Activated CD4-positive, alpha-beta T cell treated with anti-CD3 and anti-CD28 coated beads, Interleukin-2, amount 50 U/mL, for 48 hours (primary cell): Measurements from ENCODE around the gene TCP11L2.
"Not testable (repeated sequence)": the region's sequence is repeated elsewhere in the genome, so short reads cannot be mapped to it uniquely, and the experiment has no call there.

Experiments used
- DNase-seq, 2 experiments: peaks; one replicate each; pipeline ENCODE4 v3.0.0-alpha.2; 2020

The TCP11L2 gene

GRCh38 chr12:106285982-106286381, 16.6 kb upstream of the TCP11L2 start:
- DNase-seq: no peak

- not testable (repeated sequence) for DNase-seq
Measured at GRCh38 chr12:106286576-106287162, 15.9 kb upstream of the TCP11L2 start.

GRCh38 chr12:106287364-106287763, 15.2 kb upstream of the TCP11L2 start:
- DNase-seq: no peak

DNA sequence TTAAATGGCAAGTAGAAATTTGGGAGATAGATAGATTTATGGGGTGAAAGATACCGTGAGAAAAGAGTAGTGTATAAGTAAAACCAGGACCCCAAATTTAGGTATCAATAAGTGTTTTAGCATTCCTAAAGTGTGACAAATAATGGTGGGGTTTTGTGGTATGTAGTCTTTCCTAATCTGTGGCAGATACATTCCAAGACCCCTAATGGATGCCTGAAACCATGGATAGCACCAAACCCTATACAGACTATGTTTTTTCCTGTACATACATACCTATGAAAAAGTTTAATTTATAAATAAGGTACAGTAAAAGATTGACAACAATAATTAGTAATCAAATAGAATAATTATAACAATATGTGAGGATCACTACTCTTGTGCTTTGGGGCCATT, 14.4 kb upstream of the TCP11L2 start:
- no peak for DNase-seq

- DNase-seq: peak; percentile 26 to 29
Measured at GRCh38 chr12:106288494-106289195, 13.9 kb upstream of the TCP11L2 start.

- DNase-seq: no peak
Measured at GRCh38 chr12:106289196-106289681, 13.3 kb upstream of the TCP11L2 start.

GRCh38 chr12:106290666-106291065, 11.9 kb upstream of the TCP11L2 start:
- no peak for DNase-seq

DNA sequence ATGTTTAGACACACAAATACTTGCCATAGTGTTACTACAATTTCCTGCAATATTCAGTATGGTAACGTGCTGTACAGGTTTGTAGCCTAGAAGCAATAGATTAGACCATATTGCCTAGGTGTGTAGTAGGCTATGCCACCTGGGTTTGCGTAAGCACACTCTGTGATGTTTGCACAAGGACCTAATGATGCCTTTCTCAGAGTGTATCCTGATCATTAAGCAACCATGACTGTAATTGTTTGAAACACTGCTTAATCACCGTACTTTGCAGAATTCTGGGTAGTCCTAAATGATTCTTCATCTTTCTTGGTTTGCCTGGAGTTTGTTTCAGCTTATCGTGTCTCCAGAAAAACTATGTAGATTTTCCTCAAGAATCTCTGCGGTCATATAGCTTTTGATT, 11.2 kb upstream of the TCP11L2 start:
- no peak for DNase-seq

DNA sequence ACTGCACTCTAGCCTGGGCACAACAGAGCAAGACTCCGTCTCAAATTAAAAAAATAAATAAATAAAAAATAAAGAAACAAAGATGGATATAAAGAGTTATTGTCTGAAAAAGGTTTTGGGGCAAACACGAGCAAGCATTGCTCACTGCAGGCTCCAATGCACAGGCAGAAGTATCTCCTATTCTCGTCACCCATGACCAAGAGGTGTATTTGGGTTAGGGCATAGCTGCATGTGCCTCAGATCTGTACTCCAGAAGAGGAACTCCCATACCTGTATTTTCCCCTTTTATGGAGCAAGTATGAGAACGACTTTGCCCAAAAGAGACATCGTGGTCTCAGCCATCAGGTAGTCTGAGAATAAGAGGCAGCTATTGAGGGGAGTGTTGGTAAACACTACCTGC, 10.2 kb upstream of the TCP11L2 start:
- DNase-seq: no peak

DNA sequence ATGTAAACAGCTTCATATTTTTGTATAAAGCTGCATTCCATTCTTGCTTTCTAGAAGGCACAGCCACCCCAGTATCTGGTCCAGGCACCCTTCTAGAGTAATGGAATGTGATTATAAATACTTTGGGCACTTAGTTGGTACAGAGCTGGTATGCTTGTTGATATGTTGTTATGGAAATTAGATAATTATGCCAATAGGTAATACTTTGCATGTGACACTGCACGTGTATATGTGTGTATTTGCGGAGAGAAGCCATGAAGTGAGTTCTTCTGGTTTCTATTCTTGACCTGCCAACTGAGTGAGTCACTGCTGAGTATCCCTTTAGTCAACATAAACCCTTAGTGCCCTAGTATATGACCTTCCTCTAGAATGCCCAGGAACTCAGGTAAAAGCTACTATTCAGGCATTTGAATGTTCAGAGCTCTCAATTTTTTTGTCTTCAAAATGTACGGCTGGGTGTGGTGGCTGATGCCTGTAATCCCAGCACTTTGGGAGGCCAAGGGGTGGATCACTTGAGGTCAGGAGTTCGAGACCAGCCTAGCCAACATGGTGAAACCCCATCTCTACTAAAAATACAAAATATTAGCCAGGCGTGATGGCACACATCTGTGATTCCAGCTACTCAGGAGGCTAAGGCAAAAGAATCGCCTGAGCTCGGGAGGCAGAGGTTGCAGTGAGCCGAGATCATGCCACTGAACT, 6.2 kb upstream of the TCP11L2 start:
- no peak for DNase-seq

DNA sequence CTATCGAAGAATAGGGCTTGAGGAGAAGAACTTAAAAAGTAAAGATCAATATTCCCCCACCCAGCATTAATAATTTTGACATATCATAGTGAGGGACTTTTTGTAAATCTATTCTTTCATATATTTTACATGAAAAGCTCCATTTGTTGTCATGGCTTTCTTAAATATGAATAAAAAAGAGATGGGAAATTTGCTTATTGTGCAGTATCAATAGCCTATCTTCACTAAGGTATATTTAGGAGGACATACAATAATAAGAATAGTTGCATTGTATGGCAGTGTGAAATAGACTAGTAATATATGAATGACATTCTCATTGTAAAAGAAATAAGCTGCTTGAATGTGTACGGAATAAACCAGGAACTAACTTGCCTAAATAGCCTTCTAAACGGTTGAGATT, 5.5 kb upstream of the TCP11L2 start:
- DNase-seq: no peak

DNA sequence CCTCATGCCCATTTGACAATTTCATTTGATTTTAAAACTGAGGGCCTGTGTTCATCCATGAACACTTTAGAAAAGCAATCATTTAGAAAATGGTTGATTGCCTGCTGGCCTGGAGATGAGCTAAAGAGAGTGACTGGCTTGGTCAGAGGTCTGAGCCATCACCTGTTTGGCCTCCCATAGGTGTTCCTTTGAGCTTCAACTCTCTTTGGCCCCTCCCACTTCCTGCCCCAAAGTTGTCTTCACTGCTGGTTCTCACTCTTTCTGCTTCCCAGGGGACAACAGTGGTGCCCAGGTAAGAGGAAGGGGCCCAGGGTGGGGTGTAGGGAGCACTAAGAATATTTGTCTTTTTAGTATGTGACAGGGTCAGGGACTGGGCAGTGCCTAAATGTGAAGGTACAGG, 4.9 kb upstream of the TCP11L2 start:
- no peak for DNase-seq

DNA sequence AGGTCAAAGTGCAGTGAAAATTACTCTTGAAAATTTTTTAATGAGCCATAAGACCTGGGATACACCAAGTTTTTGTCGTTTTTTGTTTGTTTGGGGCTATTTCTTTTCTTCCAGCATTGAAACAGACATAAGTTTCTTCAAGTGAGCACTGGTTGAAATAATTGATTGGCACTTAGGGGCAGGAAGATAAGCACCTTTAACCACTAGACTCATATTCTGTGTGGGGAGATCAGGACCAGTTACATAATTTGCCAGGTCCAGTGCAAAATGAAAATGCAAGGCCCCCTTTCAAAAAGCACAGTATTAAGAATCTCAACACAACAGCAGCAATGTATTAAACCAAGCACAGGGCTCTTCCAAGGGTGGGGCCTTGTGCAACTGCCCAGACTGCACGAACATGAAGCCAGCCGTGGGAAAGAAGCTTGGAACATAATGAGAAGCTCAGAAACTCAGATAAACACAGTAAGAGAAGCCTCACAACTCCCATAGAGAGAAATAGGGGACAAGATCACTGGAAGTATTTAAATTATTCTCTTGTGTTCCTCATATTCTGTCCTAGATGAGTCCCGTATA, 3.2 kb upstream of the TCP11L2 start:
- no peak for DNase-seq

GRCh38 chr12:106300761-106301160, 1.8 kb upstream of the TCP11L2 start:
- DNase-seq: no peak

GRCh38 chr12:106301241-106301610, 1.3 kb upstream of the TCP11L2 start:
- DNase-seq: no peak

GRCh38 chr12:106301611-106302321, 767 bp upstream of the TCP11L2 start:
- DNase-seq: peak; percentile 34 to 50

GRCh38 chr12:106303202-106303820, 778 bp downstream of the TCP11L2 start:
- peak; percentile 78 to 83 for DNase-seq

GRCh38 chr12:106304001-106304421, 1.5 kb downstream of the TCP11L2 start:
- DNase-seq: no peak

- no peak for DNase-seq
Measured at GRCh38 chr12:106304797-106305196, 2.3 kb downstream of the TCP11L2 start.

GRCh38 chr12:106305376-106305775, 2.8 kb downstream of the TCP11L2 start:
- DNase-seq: no peak

DNA sequence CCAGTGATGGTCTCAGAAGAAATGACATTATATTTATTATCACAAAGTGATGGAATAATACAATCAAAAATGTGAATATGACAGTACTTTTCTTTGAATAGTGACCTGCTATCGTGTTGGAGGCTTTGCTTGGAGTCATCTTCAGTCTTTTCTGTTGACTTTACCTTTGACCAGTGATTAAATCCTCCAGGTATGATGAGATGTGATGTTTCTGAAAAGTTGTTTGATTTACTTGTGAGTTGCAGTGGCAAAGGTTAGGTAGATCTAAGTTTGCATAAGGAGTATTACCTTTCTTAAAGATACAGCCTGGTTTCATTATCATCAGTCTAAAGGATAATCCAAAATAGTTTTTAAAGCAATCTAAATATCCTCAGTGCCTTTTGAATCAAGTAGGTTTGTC, 4.6 kb downstream of the TCP11L2 start:
- DNase-seq: no peak

- no peak for DNase-seq
Measured at GRCh38 chr12:106308121-106308520, 5.6 kb downstream of the TCP11L2 start.

- DNase-seq: no peak
Measured at GRCh38 chr12:106308611-106309010, 6.1 kb downstream of the TCP11L2 start.
